ELR (cell line): Measurements from ENCODE around the gene INIP.
A peak's percentile ranks its signal among the peaks of the same experiment; 100 is the strongest.
"Not testable (repeated sequence)": the region's sequence is repeated elsewhere in the genome, so short reads cannot be mapped to it uniquely, and the experiment has no call there.

Experiments
- DNase-seq: peaks from one replicate; pipeline ENCODE4 v3.0.0-alpha.2; 2015; ENCODE audit warnings: low read depth

INIP gene

DNA sequence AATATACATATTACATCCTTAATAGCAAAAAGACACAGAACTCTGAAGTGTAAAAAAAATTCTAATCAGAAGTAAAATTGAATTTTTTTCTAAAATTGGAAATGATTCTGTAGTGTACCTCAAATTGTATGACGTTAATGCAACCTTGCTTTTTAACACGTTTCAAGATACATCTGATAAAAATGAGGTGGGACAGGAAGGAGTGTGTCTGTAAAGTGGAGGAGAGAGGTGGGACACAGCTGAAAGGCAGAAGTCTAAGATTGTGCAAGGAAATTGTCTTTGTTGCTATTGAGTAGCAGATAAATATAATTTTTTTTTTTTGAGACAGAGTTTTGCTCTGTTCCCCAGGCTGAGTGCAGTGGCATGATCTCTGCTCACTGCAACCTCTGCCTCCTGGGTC, 17.0 kb upstream of the INIP start:
- DNase-seq, result no peak

GRCh38 chr9:112731971-112732370, 14.1 kb upstream of the INIP start:
- DNase-seq, result no peak

DNA sequence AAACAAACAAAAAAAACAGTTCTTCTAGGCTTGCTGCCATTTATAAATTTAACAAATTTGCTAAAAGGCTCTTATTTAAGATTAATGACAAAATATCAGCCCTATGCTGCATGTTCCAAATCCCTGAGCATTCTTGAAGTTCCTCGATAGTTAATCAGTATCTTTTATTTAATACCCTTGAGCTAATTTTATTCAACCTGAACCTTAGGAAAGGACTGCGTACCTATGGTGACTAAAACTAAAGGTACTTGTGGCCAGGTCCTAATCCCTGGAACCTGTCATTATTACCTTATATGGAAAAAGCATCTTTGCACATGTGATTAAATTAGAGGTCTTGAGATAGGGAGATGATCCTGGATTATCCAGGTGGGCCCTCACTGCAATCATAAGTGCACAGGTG, 10.5 kb upstream of the INIP start:
- DNase-seq, result no peak

DNA sequence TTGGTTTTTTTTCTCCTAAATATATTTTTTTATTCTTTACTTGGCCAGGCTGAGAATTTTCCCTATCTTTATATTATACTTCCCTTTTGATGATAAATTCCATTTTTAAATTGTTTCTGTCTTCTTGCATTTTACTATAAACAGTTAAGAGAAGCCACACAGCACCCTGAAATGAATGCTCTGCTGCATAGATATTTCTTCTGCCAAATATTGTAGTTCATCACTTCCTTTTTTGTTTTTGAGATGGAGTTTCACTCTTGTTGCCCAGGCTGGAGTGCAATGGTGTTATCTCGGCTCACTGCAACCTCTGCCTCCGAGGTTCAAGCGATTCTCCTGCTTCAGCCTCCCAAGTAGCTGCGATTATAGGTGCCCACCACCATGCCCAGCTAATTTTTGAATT, 8.5 kb upstream of the INIP start:
- no peak for DNase-seq

DNA sequence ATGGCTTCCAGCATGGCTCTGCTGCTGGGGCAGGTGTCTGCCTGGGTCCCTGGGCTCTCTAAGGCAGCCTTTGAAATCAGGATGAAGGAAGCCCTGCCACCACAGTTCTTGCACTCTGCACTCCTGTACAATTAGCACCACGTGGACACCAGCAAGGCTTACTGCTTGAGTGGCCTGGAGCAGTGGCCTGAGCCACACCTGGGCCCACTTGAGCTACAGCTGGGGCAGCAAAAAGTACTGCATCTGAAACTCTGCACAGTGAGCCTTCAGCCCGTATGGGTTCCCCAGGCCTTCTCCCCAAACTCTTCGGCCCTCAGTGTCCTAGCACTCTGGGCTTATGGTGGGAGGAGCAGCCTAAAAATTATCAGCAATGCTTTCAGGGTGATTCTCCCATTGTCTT, 8.0 kb upstream of the INIP start:
- DNase-seq, result no peak

DNA sequence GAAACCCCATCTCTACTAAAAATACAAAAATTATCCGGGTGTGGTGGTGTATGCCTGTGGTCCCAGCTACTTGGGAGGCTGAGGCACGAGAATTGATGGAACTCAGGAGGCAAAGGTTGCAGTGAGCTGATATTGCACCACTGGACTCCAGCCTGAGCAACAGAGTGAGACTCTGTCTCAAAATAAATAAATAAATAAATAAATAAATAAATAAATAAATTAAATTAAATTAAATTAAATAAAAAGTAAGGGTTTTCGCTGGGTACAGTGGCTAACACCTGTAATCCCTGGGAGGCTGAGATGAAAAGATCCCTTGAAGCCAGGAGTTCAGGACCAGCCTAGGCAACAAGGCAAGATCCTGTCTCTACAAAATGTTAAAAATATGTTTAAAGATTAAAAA, 4.8 kb upstream of the INIP start:
- not testable (repeated sequence) for DNase-seq

- DNase-seq, result no peak
Observed at GRCh38 chr9:112720113-112720780, 2.3 kb upstream of the INIP start.

- peak; percentile 22 for DNase-seq
Observed at GRCh38 chr9:112719696-112720095, 1.8 kb upstream of the INIP start.

DNA sequence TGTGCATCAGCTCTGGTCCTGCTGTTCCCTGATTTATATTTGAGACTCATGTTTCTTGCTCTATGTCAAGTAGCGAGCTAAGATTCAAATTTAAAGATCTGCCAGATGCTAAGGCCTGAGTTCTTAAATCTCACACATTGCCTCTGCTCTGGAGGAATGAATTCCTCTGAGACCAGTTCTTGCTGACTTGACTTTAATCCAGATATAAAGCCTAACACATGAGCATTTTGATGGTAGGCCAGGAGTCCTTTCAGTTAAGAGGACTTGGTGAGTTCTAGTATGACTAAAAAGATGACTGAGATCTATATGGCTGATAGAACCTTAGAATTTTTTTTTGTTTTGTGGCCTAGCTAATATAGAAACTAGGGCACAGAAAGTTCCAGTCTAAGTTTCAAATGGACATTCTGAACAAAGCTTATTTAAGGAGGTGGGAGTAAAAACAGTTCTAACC, 1.3 kb upstream of the INIP start:
- peak; percentile 9 for DNase-seq

- DNase-seq, result no peak
Observed at GRCh38 chr9:112712678-112713077, 5.2 kb downstream of the INIP start.

DNA sequence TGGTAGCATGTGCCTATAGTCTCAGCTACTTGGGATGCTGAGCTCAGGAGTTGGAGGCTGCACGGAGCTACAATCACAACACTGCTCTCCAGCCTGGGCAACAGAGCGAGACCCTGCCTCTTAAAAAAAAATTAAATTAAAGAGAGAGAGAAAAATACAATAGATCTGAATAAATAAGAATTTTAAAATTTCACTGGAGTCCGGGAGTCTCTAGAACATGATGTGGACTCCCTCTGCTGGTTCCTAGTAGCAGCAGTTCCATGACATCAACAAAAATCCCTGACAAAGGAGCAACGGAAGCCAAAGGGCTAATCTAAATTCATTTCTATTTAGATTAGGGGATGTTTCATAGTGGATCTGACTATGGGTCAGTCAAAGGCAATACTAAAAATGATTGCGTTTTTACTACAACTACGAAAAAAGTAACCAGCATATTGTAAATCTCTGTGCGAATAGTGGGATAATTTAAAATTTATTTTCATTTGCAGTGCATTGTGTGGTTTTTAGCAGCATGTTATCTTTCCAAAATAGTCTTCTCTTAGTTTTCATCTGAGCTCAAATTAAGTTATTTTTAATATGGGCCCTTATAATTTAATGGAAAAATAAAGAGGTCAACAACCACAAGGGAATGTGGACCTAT, 6.7 kb downstream of the INIP start:
- peak; percentile 64 for DNase-seq

GRCh38 chr9:112705768-112706427, 12.0 kb downstream of the INIP start:
- DNase-seq, result peak; percentile 45

DNA sequence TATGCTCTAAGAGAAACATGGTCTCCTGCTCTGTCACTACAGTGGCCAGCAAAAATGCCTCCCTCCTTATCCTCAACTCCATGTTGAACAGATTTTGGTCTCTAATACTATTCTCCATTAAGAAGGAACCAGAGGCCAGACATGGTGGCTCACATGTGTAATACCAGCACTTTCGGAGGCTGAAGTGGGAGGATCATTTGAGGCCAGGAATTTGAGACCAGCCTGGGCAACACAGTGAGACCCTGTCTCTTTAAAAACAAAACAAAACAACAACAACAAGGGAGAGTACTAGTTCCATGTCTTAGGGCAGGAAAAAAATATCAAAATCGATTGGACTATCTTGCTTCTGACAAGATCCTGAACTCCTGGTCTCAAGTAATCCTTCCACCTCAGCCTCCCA, 14.6 kb downstream of the INIP start:
- DNase-seq, result no peak

DNA sequence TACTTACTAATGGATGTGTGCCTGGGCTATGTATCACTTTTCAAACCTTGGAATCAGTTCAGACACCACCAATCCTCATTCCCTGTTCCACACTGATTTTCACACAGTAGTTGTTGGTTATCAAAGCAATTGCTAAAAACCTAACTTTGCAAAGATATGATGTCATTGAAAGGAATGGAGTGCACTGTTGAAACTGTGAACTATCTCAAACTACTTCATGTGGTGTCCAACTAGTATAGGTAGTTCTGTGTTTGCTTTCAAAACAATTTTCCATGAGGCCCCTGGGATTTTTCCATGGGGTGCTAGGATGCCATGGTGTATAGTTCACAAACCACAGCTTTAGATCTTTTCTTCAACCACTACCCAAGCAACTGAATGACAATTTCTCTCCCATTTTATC, 17.8 kb downstream of the INIP start:
- DNase-seq, result no peak

GRCh38 chr9:112699230-112699629, 18.7 kb downstream of the INIP start:
- DNase-seq, result no peak

GRCh38 chr9:112696461-112696860, 21.5 kb downstream of the INIP start:
- no peak for DNase-seq

DNA sequence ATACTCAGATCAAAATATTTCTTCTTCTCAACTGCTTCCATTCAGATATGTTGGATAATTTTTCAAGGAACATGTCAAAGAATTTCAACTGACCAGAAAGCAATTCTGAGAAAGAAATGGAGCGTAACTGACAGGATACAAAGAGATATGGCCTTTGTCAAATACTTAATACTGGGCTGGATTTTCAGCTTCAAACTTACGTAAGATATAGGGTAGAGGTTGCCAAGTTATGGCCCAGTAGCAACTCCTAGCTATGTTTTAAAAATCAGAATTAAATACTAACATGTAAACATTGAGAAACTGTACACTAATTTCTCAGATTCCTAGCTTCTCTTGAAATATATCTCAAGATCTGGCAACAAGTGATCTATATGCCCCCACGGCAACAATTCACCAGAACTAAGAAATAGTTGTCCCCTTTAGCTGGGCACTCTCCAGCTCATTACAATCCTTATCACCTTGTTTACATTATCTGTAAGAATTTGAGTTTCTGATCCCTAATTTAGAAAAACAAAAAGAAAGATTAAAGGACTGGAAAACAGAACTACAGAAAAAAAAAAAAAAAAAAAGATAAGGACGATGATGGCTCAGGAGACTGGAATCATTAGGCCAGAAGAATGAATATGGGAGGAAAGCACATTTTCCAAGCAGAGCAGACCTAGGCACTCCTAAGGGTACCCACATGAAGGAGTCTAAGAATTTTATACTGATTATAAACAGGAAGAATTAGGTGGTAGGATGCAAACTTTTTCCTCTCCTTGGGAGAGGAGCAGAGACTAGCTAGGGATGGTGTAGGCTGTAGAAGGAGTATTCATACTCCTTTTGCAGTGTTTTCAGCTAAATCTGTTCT, 23.0 kb downstream of the INIP start:
- DNase-seq, result no peak

GRCh38 chr9:112689161-112689740, 28.7 kb downstream of the INIP start:
- no peak for DNase-seq

DNA sequence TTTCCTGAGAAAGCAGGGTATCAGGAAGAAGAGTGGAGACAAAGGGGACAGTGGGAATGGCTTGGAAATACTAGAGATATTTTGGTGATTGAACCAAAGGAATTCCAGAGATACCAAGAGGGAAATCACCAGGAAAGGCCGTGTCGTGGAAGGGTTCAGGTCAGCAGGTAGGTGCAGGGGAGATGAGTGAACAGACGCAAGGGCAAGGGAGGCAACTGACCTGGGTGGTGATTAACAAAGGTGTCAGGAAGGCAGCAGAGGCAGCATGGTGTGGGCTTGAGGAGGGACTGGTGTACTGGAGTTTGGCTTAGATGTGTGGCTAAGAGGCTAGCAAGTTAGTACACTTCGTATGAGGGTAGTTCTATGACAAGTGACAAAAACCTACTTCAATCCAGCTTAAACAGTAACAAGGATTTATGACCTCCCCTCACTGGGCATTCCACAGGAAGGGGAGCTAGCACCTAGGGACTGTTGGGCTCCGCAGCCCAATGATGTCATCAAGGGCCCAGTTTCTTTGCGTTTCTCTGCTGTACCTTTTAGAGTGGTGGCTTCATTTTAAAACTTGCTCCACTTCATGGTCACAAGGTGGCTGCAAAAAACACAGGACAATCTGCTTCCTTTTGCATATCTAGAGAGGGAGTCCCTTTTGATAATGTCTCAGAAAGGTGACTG, 37.0 kb downstream of the INIP start:
- no peak for DNase-seq

DNA sequence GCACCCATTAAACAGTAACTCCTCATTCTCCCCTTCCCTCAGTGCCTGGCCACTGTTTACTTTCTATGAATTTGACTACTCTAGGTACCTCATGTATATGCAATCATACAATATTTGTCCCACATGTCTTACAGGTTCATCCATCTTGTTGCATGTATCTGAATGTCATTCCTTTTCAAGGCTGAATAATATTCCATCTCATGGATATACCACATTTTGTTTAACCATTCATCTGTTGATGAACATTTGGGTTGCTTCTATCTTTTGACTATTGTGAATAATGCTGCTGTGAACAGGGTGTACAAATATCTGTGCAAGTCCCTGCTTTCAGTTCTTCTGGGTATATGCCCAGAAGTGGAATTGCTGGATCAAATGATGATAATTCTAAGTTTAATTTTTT, 40.9 kb downstream of the INIP start:
- no peak for DNase-seq

GRCh38 chr9:112673221-112673620, 44.7 kb downstream of the INIP start:
- DNase-seq, result not testable (repeated sequence)
